SK-N-SH (cell line): ENCODE data around the gene RMDN2.

ENCODE experiments used
- CTCF ChIP-seq: fragments of 200-600 bp; sonication (generic); IDR thresholded peaks from 2 replicates; pipeline ENCODE4 v1.6.1; 2017; ENCODE audit warnings: antibody characterized with exemption, mild to moderate bottlenecking, moderate library complexity
- EZH2phosphoT487 ChIP-seq: fragments of 200-600 bp; sonication (generic); IDR thresholded peaks from 2 replicates; pipeline ENCODE4 v1.6.1; 2017; ENCODE audit warnings: low read depth, mixed run types, mild to moderate bottlenecking, antibody characterized with exemption, moderate library complexity, borderline replicate concordance
- FOXM1 ChIP-seq: IDR thresholded peaks from 2 replicates; pipeline ENCODE4 v1.4.0; 2012; ENCODE audit warnings: low read depth, mild to moderate bottlenecking
- MXI1 ChIP-seq: IDR thresholded peaks from 2 replicates; pipeline ENCODE4 v1.6.1; 2012; ENCODE audit warnings: mild to moderate bottlenecking, low read depth, low read length, improper control_type of control experiment
- POLR2AphosphoS5 ChIP-seq: IDR thresholded peaks from 2 replicates; pipeline ENCODE4 v1.6.1; 2012; ENCODE audit warnings: low read depth, low read length
- RAD21 ChIP-seq: IDR thresholded peaks from 2 replicates; pipeline ENCODE4 v1.6.1; 2012; ENCODE audit warnings: mild to moderate bottlenecking, low read length
- RFX5 ChIP-seq: IDR thresholded peaks from 2 replicates; pipeline ENCODE4 v1.6.1; 2012; ENCODE audit warnings: mild to moderate bottlenecking, improper control_type of control experiment, low read length
- SMC3 ChIP-seq: IDR thresholded peaks from 2 replicates; pipeline ENCODE4 v1.6.1; 2012; ENCODE audit warnings: low read depth, low read length, improper control_type of control experiment
- TAF1 ChIP-seq: IDR thresholded peaks from 2 replicates; pipeline ENCODE4 v1.6.1; 2012; ENCODE audit warnings: low read depth, mild to moderate bottlenecking, low read length, moderate library complexity, borderline replicate concordance
- YY1 ChIP-seq: IDR thresholded peaks from 2 replicates; pipeline ENCODE4 v1.4.0; 2012; ENCODE audit warnings: low read depth, mild to moderate bottlenecking
- TF ChIP-seq, protein P1 (sequence below): fragments of 150-350 bp; IDR thresholded peaks from 2 replicates; pipeline ENCODE4 v1.6.1; 2017; ENCODE audit warnings: antibody characterized with exemption, low read length, low read depth, borderline replicate concordance
- TF ChIP-seq, protein P2 (sequence below): IDR thresholded peaks from 2 replicates; pipeline ENCODE4 v1.6.1; 2012; ENCODE audit warnings: mild to moderate bottlenecking, low read depth, low read length, moderate library complexity

DNA sequence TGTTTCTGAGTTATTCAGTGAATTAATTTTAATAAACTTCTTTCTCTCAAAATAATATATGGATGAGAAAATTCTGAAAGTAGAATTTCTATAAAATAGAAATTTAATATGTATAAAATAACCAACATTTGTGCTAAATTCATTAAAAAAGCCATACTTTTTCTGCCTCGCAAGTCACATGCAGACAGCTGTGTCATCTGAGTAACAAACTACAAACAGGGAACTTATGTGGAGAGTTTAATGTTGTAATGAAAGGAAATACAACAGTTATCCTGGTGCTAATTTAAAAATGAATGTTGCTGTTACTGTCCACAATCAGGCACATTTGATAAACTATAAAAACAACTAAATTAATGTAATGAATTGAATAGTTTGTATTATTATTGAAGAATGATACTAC is 22.2 kb downstream of the RMDN2 start:
- TF ChIP-seq, protein P1, sequence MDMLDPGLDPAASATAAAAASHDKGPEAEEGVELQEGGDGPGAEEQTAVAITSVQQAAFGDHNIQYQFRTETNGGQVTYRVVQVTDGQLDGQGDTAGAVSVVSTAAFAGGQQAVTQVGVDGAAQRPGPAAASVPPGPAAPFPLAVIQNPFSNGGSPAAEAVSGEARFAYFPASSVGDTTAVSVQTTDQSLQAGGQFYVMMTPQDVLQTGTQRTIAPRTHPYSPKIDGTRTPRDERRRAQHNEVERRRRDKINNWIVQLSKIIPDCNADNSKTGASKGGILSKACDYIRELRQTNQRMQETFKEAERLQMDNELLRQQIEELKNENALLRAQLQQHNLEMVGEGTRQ, result no peak
- TF ChIP-seq CTCF (no peak), EZH2phosphoT487 (no peak), FOXM1 (no peak), YY1 (no peak), SMC3 (no peak), RFX5 (no peak), RAD21 (no peak), MXI1 (no peak), POLR2AphosphoS5 (no peak), TAF1 (no peak)
- TF ChIP-seq, protein P2, sequence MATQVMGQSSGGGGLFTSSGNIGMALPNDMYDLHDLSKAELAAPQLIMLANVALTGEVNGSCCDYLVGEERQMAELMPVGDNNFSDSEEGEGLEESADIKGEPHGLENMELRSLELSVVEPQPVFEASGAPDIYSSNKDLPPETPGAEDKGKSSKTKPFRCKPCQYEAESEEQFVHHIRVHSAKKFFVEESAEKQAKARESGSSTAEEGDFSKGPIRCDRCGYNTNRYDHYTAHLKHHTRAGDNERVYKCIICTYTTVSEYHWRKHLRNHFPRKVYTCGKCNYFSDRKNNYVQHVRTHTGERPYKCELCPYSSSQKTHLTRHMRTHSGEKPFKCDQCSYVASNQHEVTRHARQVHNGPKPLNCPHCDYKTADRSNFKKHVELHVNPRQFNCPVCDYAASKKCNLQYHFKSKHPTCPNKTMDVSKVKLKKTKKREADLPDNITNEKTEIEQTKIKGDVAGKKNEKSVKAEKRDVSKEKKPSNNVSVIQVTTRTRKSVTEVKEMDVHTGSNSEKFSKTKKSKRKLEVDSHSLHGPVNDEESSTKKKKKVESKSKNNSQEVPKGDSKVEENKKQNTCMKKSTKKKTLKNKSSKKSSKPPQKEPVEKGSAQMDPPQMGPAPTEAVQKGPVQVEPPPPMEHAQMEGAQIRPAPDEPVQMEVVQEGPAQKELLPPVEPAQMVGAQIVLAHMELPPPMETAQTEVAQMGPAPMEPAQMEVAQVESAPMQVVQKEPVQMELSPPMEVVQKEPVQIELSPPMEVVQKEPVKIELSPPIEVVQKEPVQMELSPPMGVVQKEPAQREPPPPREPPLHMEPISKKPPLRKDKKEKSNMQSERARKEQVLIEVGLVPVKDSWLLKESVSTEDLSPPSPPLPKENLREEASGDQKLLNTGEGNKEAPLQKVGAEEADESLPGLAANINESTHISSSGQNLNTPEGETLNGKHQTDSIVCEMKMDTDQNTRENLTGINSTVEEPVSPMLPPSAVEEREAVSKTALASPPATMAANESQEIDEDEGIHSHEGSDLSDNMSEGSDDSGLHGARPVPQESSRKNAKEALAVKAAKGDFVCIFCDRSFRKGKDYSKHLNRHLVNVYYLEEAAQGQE, result no peak
